ENCODE measurements around the gene LRRC7. TPM values are rescaled to one million over a fixed set of nuclear protein-coding genes. Genes with fewer than 3 reads are reported as not detected.

The LRRC7 gene
- total RNA-seq, 3 donors from 2014 or later: not detected

GRCh38 chr1:70143048-70143659, 575.4 kb downstream of the LRRC7 start:
- H3K4me3 ChIP-seq: no peak overlapping the region
- H3K36me3 ChIP-seq: no peaks in the 10 kb centered on the region
- intact Hi-C loops (cut with DNase I; ENCODE audit: low total_unique reads): no loop called here
- H3K4me1 ChIP-seq: no peaks in the 10 kb centered on the region
- no peaks in the 10 kb centered on the region for H3K9me3 ChIP-seq
- no peak overlapping the region for H3K27ac ChIP-seq
- no peak for TF ChIP-seq POLR2AphosphoS5 (IDR thresholded peaks at IDR 0.05)
- TF ChIP-seq, protein P1, sequence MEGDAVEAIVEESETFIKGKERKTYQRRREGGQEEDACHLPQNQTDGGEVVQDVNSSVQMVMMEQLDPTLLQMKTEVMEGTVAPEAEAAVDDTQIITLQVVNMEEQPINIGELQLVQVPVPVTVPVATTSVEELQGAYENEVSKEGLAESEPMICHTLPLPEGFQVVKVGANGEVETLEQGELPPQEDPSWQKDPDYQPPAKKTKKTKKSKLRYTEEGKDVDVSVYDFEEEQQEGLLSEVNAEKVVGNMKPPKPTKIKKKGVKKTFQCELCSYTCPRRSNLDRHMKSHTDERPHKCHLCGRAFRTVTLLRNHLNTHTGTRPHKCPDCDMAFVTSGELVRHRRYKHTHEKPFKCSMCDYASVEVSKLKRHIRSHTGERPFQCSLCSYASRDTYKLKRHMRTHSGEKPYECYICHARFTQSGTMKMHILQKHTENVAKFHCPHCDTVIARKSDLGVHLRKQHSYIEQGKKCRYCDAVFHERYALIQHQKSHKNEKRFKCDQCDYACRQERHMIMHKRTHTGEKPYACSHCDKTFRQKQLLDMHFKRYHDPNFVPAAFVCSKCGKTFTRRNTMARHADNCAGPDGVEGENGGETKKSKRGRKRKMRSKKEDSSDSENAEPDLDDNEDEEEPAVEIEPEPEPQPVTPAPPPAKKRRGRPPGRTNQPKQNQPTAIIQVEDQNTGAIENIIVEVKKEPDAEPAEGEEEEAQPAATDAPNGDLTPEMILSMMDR (IDR thresholded peaks at IDR 0.05): no peak
- TF ChIP-seq POLR2A (IDR thresholded peaks at IDR 0.05): no peak
- DNase-seq (ENCODE audit: low spot score in 2 of 2): no peak
- no peaks in the 10 kb centered on the region for H3K27me3 ChIP-seq

- DNase-seq (ENCODE audit: low spot score in 2 of 2): no peak
- Histone ChIP-seq H3K27ac (no peak overlapping the region), H3K36me3 (no peaks in the 10 kb centered on the region), H3K9me3 (no peaks in the 10 kb centered on the region), H3K4me3 (no peak overlapping the region), H3K27me3 (no peaks in the 10 kb centered on the region), H3K4me1 (no peaks in the 10 kb centered on the region)
- intact Hi-C loops (cut with DNase I; ENCODE audit: low total_unique reads): no loop called here
- TF ChIP-seq POLR2AphosphoS5 (IDR thresholded peaks at IDR 0.05) (no peak), POLR2A (IDR thresholded peaks at IDR 0.05) (no peak)
- TF ChIP-seq, protein P1 (IDR thresholded peaks at IDR 0.05): no peak
Measured at GRCh38 chr1:70146488-70146887, 578.8 kb downstream of the LRRC7 start.

DNA sequence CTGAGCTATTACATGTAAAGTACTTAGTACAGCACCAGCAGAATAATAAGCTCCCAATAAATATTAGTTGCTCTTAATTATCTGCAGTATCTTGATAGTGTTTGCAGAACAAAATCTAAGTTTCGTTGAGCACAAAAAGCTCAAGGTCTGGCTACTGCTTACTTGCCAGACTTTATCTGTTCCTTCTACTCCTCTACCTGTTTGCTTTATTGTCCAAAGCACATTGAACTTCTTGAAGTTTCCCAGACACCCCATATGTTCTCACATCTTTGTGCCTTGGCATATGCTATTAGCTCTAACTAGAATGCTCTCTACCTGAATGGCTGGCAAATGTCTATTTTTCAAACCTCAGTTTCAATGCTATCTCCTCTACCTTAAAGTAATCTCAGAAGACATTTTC, 582.7 kb downstream of the LRRC7 start:
- intact Hi-C loops (cut with DNase I; ENCODE audit: low total_unique reads): no loop called here
- no peak for DNase-seq (ENCODE audit: low spot score in 2 of 2)

DNA sequence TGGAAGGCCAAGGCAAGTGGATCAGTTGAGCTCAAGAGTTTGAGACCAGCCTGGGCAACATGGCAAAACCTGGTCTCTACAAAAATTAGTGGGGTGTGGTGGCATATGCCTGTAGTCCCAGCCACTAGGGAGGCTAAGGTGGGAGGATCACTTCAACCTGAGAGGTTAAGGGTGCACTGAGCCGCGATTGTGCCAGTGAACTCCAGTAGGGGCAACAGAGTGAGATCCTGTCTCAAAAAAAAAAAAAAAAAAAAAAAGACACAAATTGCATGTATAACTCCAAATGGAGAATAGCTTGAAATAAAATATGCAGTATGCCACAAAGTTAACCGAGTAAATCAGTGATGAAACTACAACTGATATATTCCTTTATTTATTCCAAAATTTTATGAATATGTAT, 586.0 kb downstream of the LRRC7 start:
- Histone ChIP-seq H3K27me3 (no peaks in the 10 kb centered on the region), H3K4me1 (no peaks in the 10 kb centered on the region), H3K36me3 (no peaks in the 10 kb centered on the region), H3K27ac (no peak overlapping the region), H3K9me3 (no peaks in the 10 kb centered on the region), H3K4me3 (no peak overlapping the region)
- no peak for TF ChIP-seq POLR2A (IDR thresholded peaks at IDR 0.05)
- TF ChIP-seq POLR2AphosphoS5 (IDR thresholded peaks at IDR 0.05): no peak
- TF ChIP-seq, protein P1 (IDR thresholded peaks at IDR 0.05): no peak
- DNase-seq (ENCODE audit: low spot score in 2 of 2): no peak
- intact Hi-C loops (cut with DNase I; ENCODE audit: low total_unique reads): no loop called here

More for the DNA sequence above, 582.7 kb downstream of the LRRC7 start:
- Histone ChIP-seq H3K4me3 (no peak overlapping the region), H3K36me3 (no peaks in the 10 kb centered on the region), H3K9me3 (no peaks in the 10 kb centered on the region), H3K27ac (no peak overlapping the region), H3K4me1 (no peaks in the 10 kb centered on the region), H3K27me3 (no peaks in the 10 kb centered on the region)
- TF ChIP-seq POLR2AphosphoS5 (IDR thresholded peaks at IDR 0.05) (no peak), POLR2A (IDR thresholded peaks at IDR 0.05) (no peak)
- TF ChIP-seq, protein P1 (IDR thresholded peaks at IDR 0.05): no peak

DNA sequence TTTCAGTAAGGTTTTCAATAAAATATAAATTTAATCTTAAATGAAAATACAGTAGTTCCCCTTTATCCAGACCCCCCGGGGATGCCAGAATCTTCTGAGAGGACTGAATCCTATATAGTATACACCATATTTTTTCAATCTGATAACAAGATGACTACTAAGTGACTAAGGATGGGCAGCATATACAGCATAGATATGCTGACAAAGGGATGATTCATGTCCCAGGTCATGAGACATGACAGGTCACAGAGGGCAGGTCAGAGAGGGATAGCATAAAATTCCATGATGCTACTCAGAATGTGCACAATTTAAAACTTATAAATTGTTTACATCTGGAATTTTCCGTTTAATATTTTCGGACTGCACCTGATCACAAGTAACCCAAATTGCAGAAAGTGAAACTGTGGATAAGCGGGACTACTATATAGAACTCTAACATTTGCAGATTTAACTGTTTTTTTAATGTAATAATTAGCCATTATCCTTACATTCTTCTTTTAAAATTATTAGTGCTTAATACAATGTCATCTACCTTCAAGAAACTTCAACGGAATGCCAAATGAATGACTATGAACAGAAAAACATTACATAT, 588.9 kb downstream of the LRRC7 start:
- H3K27ac ChIP-seq: no peak overlapping the region
- no peak overlapping the region for H3K4me3 ChIP-seq
- DNase-seq (ENCODE audit: low spot score in 2 of 2): no peak
- H3K9me3 ChIP-seq: no peaks in the 10 kb centered on the region
- no peaks in the 10 kb centered on the region for H3K4me1 ChIP-seq
- no peaks in the 10 kb centered on the region for H3K27me3 ChIP-seq
- H3K36me3 ChIP-seq: no peaks in the 10 kb centered on the region
- intact Hi-C loops (cut with DNase I; ENCODE audit: low total_unique reads): no loop called here
- TF ChIP-seq, protein P1 (IDR thresholded peaks at IDR 0.05): no peak
- TF ChIP-seq POLR2A (IDR thresholded peaks at IDR 0.05) (no peak), POLR2AphosphoS5 (IDR thresholded peaks at IDR 0.05) (no peak)

Data from breast epithelium (tissue), 4 donors.